A549 treated with RU486 at 1 μM for 4 hours (cell line): ENCODE results near the gene GASK1A. TPM values are rescaled to one million over a fixed set of nuclear protein-coding genes. Genes with fewer than 3 reads are reported as not detected.

ENCODE experiments used
- total RNA-seq: library from RNA; stranded (reverse); fragments of 200-300 nt; extraction: Qiagen RNA extraction; gene quantifications from 5 replicates; pipeline ENCODE4 v1.2.3, GENCODE V29; 2022; ENCODE audit warnings: low read depth

GASK1A gene
- total RNA-seq: not detected in 5 replicates

GRCh38 chr3:42979044-42979972 is at the start of gene GASK1A:
Gene GASK1A, plus strand, starts transcription at chr3:42979311. Its CDS starts 332 bp downstream, at chr3:42979643.

GRCh38 chr3:43105596-43106292 is 126.6 kb downstream of the GASK1A start, which contains the start of gene POMGNT2:
Gene POMGNT2, minus strand, starts transcription at chr3:43106079. Its CDS starts 24,648 bp downstream, at chr3:43081431.

Other genes with a start within 250 kb of the GASK1A start
- 0.48 to 1.1 TPM (median 0.58 TPM) in 5 replicates for gene CCDC13, start 206.1 kb upstream of the GASK1A start, total RNA-seq
- gene HIGD1A, start 174.8 kb upstream of the GASK1A start, total RNA-seq: 28.8 to 98.9 TPM (median 75.8 TPM) in 5 replicates
- gene ACKR2, start 169.9 kb upstream of the GASK1A start, total RNA-seq: not detected in 5 replicates
- not detected in 5 replicates for gene CYP8B1, start 103.4 kb upstream of the GASK1A start, total RNA-seq
- gene ZNF662, start 73.2 kb upstream of the GASK1A start, total RNA-seq: not detected in 5 replicates
- gene POMGNT2, start 126.8 kb downstream of the GASK1A start, total RNA-seq: 6.4 to 8.7 TPM (median 7.8 TPM) in 5 replicates